ENCODE results near the gene FTH1.

GRCh38 chr11:62010935-62011528 is 43.6 kb upstream of the FTH1 start:
- TF ChIP-seq SUZ12 (IDR thresholded peaks at IDR 0.05; ENCODE audit: extremely low read depth, insufficient read depth, insufficient read length) (no peak), ZNF274 (IDR thresholded peaks at IDR 0.05; ENCODE audit: low read depth, low read length) (no peak), YY1 (IDR thresholded peaks at IDR 0.05; ENCODE audit: insufficient read depth, insufficient read length) (no peak)
